HCT116 (cell line): Measurements from ENCODE around the gene NTMT2. TPM values are rescaled to one million over a fixed set of nuclear protein-coding genes. Genes with fewer than 3 reads are reported as not detected.

Source experiments
- ATAC-seq: fragments of 200-7000 bp; cut with Tn5 transposase; 2 replicates; pipeline ENCODE4 v1.9.1; 2020; ENCODE audit warnings: mild to moderate bottlenecking, moderate library complexity
- BruUV-seq: library from RNA; stranded (reverse); fragments of 400-500 nt; replicated peaks from 2 replicates; lab custom pipeline; 2021; lab: Mats Ljungman, UMichigan
- CTCF ChIA-PET: fragments of 300-600 bp; sonication (Branson Sonifier 250); formaldehyde crosslinking; loops from one replicate; lab custom pipeline; 2021; ENCODE audit warnings: antibody characterized with exemption; lab: Charles Lee
- POLR2A ChIA-PET: fragments of 300-600, 350-600 bp; sonication (Branson Sonifier 250); formaldehyde crosslinking; loops from one replicate; lab custom pipeline; 2021; ENCODE audit warnings: antibody characterized with exemption; lab: Charles Lee
- RAD21 ChIA-PET, 2 experiments: fragments of 300-600 bp; sonication (Branson Sonifier 250); formaldehyde crosslinking; loops; one replicate each; lab custom pipeline; 2023; ENCODE audit warnings: low total read pairs in 2 of 2; ENCODE audit not compliant: uncharacterized antibody in 2 of 2, unreplicated experiment in 2 of 2, low non-redundant PET in 1 of 2; lab: Charles Lee
- DNase-seq: peaks from one replicate; pipeline ENCODE4 v3.0.0-alpha.2; 2010; ENCODE audit warnings: low read depth, low spot score
- H2AFZ ChIP-seq: fragments of 200-600 bp; shearing (Covaris generic), sonication (generic); 2 replicates; pipeline ENCODE4 v1.6.1; 2017; ENCODE audit warnings: low read depth, mixed run types, mixed read lengths, antibody characterized with exemption, low read length; ENCODE audit not compliant: poor library complexity, severe bottlenecking
- H3K27ac ChIP-seq: 2 replicates; pipeline ENCODE4 v1.5.1; 2012; ENCODE audit warnings: low read depth, low read length
- H3K27me3 ChIP-seq: fragments of 200-600 bp; sonication (generic); 2 replicates; pipeline ENCODE4 v1.6.1; 2016; ENCODE audit warnings: mixed run types, low read length, mixed read lengths; ENCODE audit not compliant: insufficient read depth
- H3K36me3 ChIP-seq, 2 experiments: fragments of 200-500 bp in 1 of 2; fragments of 200-600 bp in 1 of 2; sonication (Bioruptor generic) in 1 of 2; sonication (generic) in 1 of 2; 2 replicates each; pipeline versions ENCODE4 v1.5.1 to v1.6.1; 2014 to 2016; ENCODE audit warnings: low read length in 2 of 2, inconsistent platforms in 1 of 2, mixed read lengths in 1 of 2, mixed run types in 1 of 2; ENCODE audit not compliant: insufficient read depth in 2 of 2, control insufficient read depth in 1 of 2
- H3K4me1 ChIP-seq, 2 experiments: fragments of 200-600 bp in 1 of 2; sonication (generic) in 1 of 2; 2 replicates each; pipeline versions ENCODE4 v1.5.1 to v1.6.1; 2012 to 2017; ENCODE audit warnings: low read length in 2 of 2, inconsistent platforms in 1 of 2, mild to moderate bottlenecking in 1 of 2, mixed read lengths in 1 of 2, mixed run types in 1 of 2, moderate library complexity in 1 of 2; ENCODE audit not compliant: insufficient read depth in 2 of 2, control insufficient read depth in 1 of 2
- H3K4me2 ChIP-seq: fragments of 200-600 bp; sonication (generic); 2 replicates; pipeline ENCODE4 v1.6.1; 2017; ENCODE audit warnings: mixed run types, low read length, mixed read lengths
- H3K4me3 ChIP-seq, 2 experiments: fragments of 200-600 bp in 1 of 2; sonication (generic) in 1 of 2; replicated peaks in 1 of 2; 2 replicates each; pipeline ENCODE4 v1.5.1; 2011 to 2016; ENCODE audit warnings: low read length in 2 of 2, control low read depth in 1 of 2, low read depth in 1 of 2, mild to moderate bottlenecking in 1 of 2, mixed read lengths in 1 of 2, mixed run types in 1 of 2
- H3K79me2 ChIP-seq: fragments of 200-600 bp; sonication (generic); 2 replicates; pipeline ENCODE4 v1.6.1; 2017; ENCODE audit warnings: mild to moderate bottlenecking, mixed run types, low read length, moderate library complexity, mixed read lengths; ENCODE audit not compliant: insufficient read depth
- H3K9ac ChIP-seq: fragments of 200-600 bp; sonication (generic); 2 replicates; pipeline ENCODE4 v1.6.1; 2016; ENCODE audit warnings: low read length, mixed read lengths
- H3K9me2 ChIP-seq: fragments of 200-600 bp; sonication (generic), shearing (Covaris generic); 2 replicates; pipeline ENCODE4 v1.6.1; 2017; ENCODE audit warnings: mixed run types, mild to moderate bottlenecking, moderate library complexity; ENCODE audit not compliant: insufficient read depth
- H3K9me3 ChIP-seq, 2 experiments: fragments of 200-500 bp in 1 of 2; fragments of 200-600 bp in 1 of 2; sonication (Bioruptor generic) in 1 of 2; sonication (generic) in 1 of 2; 2 replicates each; pipeline ENCODE4 v1.6.1; 2014 to 2017; ENCODE audit warnings: low read length in 2 of 2, mixed read lengths in 2 of 2, inconsistent platforms in 1 of 2, low read depth in 1 of 2, mild to moderate bottlenecking in 1 of 2, mixed run types in 1 of 2, moderate library complexity in 1 of 2; ENCODE audit not compliant: control insufficient read depth in 1 of 2, insufficient read depth in 1 of 2
- H4K20me1 ChIP-seq: fragments of 200-600 bp; sonication (generic), shearing (Covaris generic); 2 replicates; pipeline ENCODE4 v1.6.1; 2017; ENCODE audit warnings: mixed run types, mild to moderate bottlenecking, moderate library complexity; ENCODE audit not compliant: insufficient read depth
- ATF3 ChIP-seq: IDR thresholded peaks from 2 replicates; pipeline ENCODE4 v1.6.1; 2012
- CBX3 ChIP-seq: IDR thresholded peaks from 2 replicates; pipeline ENCODE4 v1.6.1; 2012; ENCODE audit warnings: low read depth
- CTCF ChIP-seq, 3 experiments: fragments of 200-600 bp in 1 of 3; sonication (generic) in 1 of 3; IDR thresholded peaks in 2 of 3; conservative IDR thresholded peaks in 1 of 3; 2 replicates each; pipeline ENCODE4 v1.5.1; 2012 to 2017; ENCODE audit warnings: low read depth in 2 of 3, low read length in 2 of 3, antibody characterized with exemption in 1 of 3, borderline replicate concordance in 1 of 3, control low read depth in 1 of 3, mild to moderate bottlenecking in 1 of 3, mixed read lengths in 1 of 3, mixed run types in 1 of 3, moderate library complexity in 1 of 3; ENCODE audit not compliant: insufficient read depth in 1 of 3
- POLR2A ChIP-seq: IDR thresholded peaks from 2 replicates; pipeline ENCODE4 v1.7.0; 2011; ENCODE audit warnings: borderline replicate concordance; ENCODE audit not compliant: insufficient read depth, insufficient read length; ENCODE audit errors: extremely low read depth
- RAD21 ChIP-seq: IDR thresholded peaks from 2 replicates; pipeline ENCODE4 v1.6.1; 2012; ENCODE audit warnings: low read depth, mild to moderate bottlenecking
- REST ChIP-seq: IDR thresholded peaks from 2 replicates; pipeline ENCODE4 v1.6.1; 2012; ENCODE audit warnings: low read depth
- SRF ChIP-seq: IDR thresholded peaks from 2 replicates; pipeline ENCODE4 v1.6.1; 2012; ENCODE audit warnings: low read depth
- TCF7L2 ChIP-seq: IDR thresholded peaks from 2 replicates; pipeline ENCODE4 v1.7.0; 2011; ENCODE audit warnings: borderline replicate concordance, inconsistent platforms; ENCODE audit not compliant: insufficient read depth, insufficient read length; ENCODE audit errors: extremely low read depth
- intact Hi-C: fragments of 100-400 bp; cut with micrococcal nuclease; formaldehyde crosslinking; loops from 2 replicates; pipeline ENCODE4 v1.10.0; 2022
- total RNA-seq: library from RNA; stranded (reverse); gene quantifications from one replicate; pipeline ENCODE4 v1.2.1, GENCODE V29; 2021; ENCODE audit not compliant: unreplicated experiment

The NTMT2 gene
- total RNA-seq, 1 experiment from 2014 or later: not detected

GRCh38 chr1:170096806-170097340 is 48.9 kb upstream of the NTMT2 start:
- ATAC-seq: no peak
- no TSS peak for BruUV-seq
- POLR2A ChIA-PET: no interaction called here
- H3K9ac ChIP-seq: no peak overlapping the region
- no peaks in the 10 kb centered on the region for H3K36me3 ChIP-seq
- CTCF ChIA-PET: no interaction called here
- RAD21 ChIA-PET: no interaction called here
- intact Hi-C loops: no loop called here
- no peaks in the 10 kb centered on the region for H4K20me1 ChIP-seq
- H3K4me1 ChIP-seq: no peaks in the 10 kb centered on the region
- H3K9me3 ChIP-seq: no peaks in the 10 kb centered on the region
- no peaks in the 10 kb centered on the region for H3K9me2 ChIP-seq
- no peak overlapping the region for H2AFZ ChIP-seq
- no peak overlapping the region for H3K27ac ChIP-seq
- H3K4me3 ChIP-seq: no peak overlapping the region
- DNase-seq: no peak
- no peaks in the 10 kb centered on the region for H3K27me3 ChIP-seq
- TF ChIP-seq CTCF (IDR thresholded peaks at IDR 0.05 in 2 of 3, conservative IDR thresholded peaks at IDR 0.05 in 1 of 3; ENCODE audit: borderline replicate concordance in 1 of 3, insufficient read depth in 1 of 3, low read depth in 2 of 3, low read length in 2 of 3) (no peak), ATF3 (no peak), CBX3 (no peak), RAD21 (no peak), TCF7L2 (no peak), SRF (no peak), REST (no peak), POLR2A (no peak)
- no peaks in the 10 kb centered on the region for H3K79me2 ChIP-seq
- no peak overlapping the region for H3K4me2 ChIP-seq
